GM18511 (cell line): ENCODE data around the gene PAXX.

Experiments used
- ATAC-seq: cut with Tn5 transposase; IDR thresholded peaks from one replicate; pipeline ENCODE4 v1.9.1; 2021; ENCODE audit warnings: mild to moderate bottlenecking, moderate library complexity; ENCODE audit not compliant: unreplicated experiment

The PAXX gene

GRCh38 chr9:137015976-137016375, 23.8 kb downstream of the PAXX start:
- no peak for ATAC-seq

GRCh38 chr9:137016436-137016835, 24.2 kb downstream of the PAXX start:
- ATAC-seq, result no peak

GRCh38 chr9:137017071-137017470, 24.8 kb downstream of the PAXX start:
- ATAC-seq, result no peak

GRCh38 chr9:137017791-137018497, 25.7 kb downstream of the PAXX start:
- no peak for ATAC-seq

GRCh38 chr9:137018761-137019559, 26.7 kb downstream of the PAXX start:
- no peak for ATAC-seq

- no peak for ATAC-seq
These were observed 27.9 kb downstream of the PAXX start for GRCh38 chr9:137019891-137020683.

- no peak for ATAC-seq
These were observed 28.7 kb downstream of the PAXX start for GRCh38 chr9:137020771-137021567.

- ATAC-seq, result no peak
These were observed 29.4 kb downstream of the PAXX start for GRCh38 chr9:137021568-137021978.

GRCh38 chr9:137021979-137022661, 29.9 kb downstream of the PAXX start:
- ATAC-seq, result no peak

GRCh38 chr9:137022662-137023008, 30.4 kb downstream of the PAXX start:
- no peak for ATAC-seq

- no peak for ATAC-seq
These were observed 30.9 kb downstream of the PAXX start for GRCh38 chr9:137023157-137023556.

- no peak for ATAC-seq
These were observed 31.4 kb downstream of the PAXX start for GRCh38 chr9:137023583-137023991.

GRCh38 chr9:137025517-137025966, 33.3 kb downstream of the PAXX start:
- ATAC-seq, result no peak

GRCh38 chr9:137026384-137026783, 34.2 kb downstream of the PAXX start:
- ATAC-seq, result no peak

- no peak for ATAC-seq
These were observed 34.6 kb downstream of the PAXX start for GRCh38 chr9:137026828-137027227.

GRCh38 chr9:137027369-137028262, 35.4 kb downstream of the PAXX start, which contains the start of gene ABCA2:
Gene ABCA2 (minus strand): TSS chr9:137028237. CDS start chr9:137028140, 97 bp downstream.
- no peak for ATAC-seq

GRCh38 chr9:137028263-137029057, 36.2 kb downstream of the PAXX start:
- ATAC-seq, result peak; percentile 46
